Occipital lobe (tissue), 2 donors: ENCODE measurements around the gene LYPD3. TPM values are rescaled to one million over a fixed set of nuclear protein-coding genes. Genes with fewer than 3 reads are reported as not detected.

ENCODE experiments used
- DNase-seq: peaks from one replicate; lab custom pipeline; 2025; lab: John Stamatoyannopoulos, UW
- total RNA-seq: library from RNA; depleted of rRNA; stranded (reverse); fragments of >200 nt; gene quantifications from one replicate; pipeline ENCODE4 v1.2.3, GENCODE V29; 2014

The LYPD3 gene
- total RNA-seq, 1 donor from 2014 or later: not detected

GRCh38 chr19:43435775-43436174 is 29.6 kb downstream of the LYPD3 start:
- DNase-seq: no peak

- no peak for DNase-seq
Observed at GRCh38 chr19:43433689-43434088, 31.7 kb downstream of the LYPD3 start.

GRCh38 chr19:43433358-43433673 is 32.1 kb downstream of the LYPD3 start:
- no peak for DNase-seq

GRCh38 chr19:43430976-43431375 is 34.4 kb downstream of the LYPD3 start:
- DNase-seq: no peak

GRCh38 chr19:43430142-43430710 is 35.2 kb downstream of the LYPD3 start:
- DNase-seq: no peak

GRCh38 chr19:43429395-43429794 is 36.0 kb downstream of the LYPD3 start:
- DNase-seq: no peak

- no peak for DNase-seq
Observed at GRCh38 chr19:43425567-43426392, 39.6 kb downstream of the LYPD3 start.

- DNase-seq: no peak
Observed at GRCh38 chr19:43423779-43424178, 41.6 kb downstream of the LYPD3 start.

GRCh38 chr19:43422689-43423066 is 42.7 kb downstream of the LYPD3 start:
- no peak for DNase-seq

GRCh38 chr19:43422000-43422688 is 43.3 kb downstream of the LYPD3 start:
- DNase-seq: no peak

GRCh38 chr19:43420954-43421353 is 44.5 kb downstream of the LYPD3 start:
- DNase-seq: no peak

- DNase-seq: no peak
Observed at GRCh38 chr19:43416951-43417623, 48.3 kb downstream of the LYPD3 start.

GRCh38 chr19:43414554-43414953 is 50.9 kb downstream of the LYPD3 start, which contains the start of gene TEX101:
Gene TEX101 (plus strand): TSS chr19:43414890. CDS start chr19:43415920, 1,030 bp downstream.
- no peak for DNase-seq

GRCh38 chr19:43412441-43412840 is 53.0 kb downstream of the LYPD3 start:
- DNase-seq: no peak

Other genes starting within 250 kb of the LYPD3 start
- gene PSG9, start 196.1 kb downstream of the LYPD3 start, total RNA-seq: not detected
- 2.3 TPM for gene CD177, start 111.9 kb downstream of the LYPD3 start, total RNA-seq
- not detected for gene TEX101, start 50.7 kb downstream of the LYPD3 start, total RNA-seq
- 2.8 TPM for gene PHLDB3, start 39.1 kb upstream of the LYPD3 start, total RNA-seq
- gene ETHE1, start 61.6 kb upstream of the LYPD3 start, total RNA-seq: 16.8 TPM
- 0.62 TPM for gene ZNF575, start 67.6 kb upstream of the LYPD3 start, total RNA-seq
- gene XRCC1, start 109.9 kb upstream of the LYPD3 start, total RNA-seq: 12.8 TPM
- gene PINLYP, start 110.2 kb upstream of the LYPD3 start, total RNA-seq: 13.3 TPM
- 105 TPM for gene IRGQ, start 130.5 kb upstream of the LYPD3 start, total RNA-seq
- gene ZNF576, start 131.0 kb upstream of the LYPD3 start, total RNA-seq: 5.1 TPM
- not detected for gene SRRM5, start 146.5 kb upstream of the LYPD3 start, total RNA-seq
- gene ZNF428, start 154.0 kb upstream of the LYPD3 start, total RNA-seq: 111 TPM
- gene CADM4, start 174.2 kb upstream of the LYPD3 start, total RNA-seq: 98.4 TPM
- gene PLAUR, start 204.6 kb upstream of the LYPD3 start, total RNA-seq: 5.8 TPM